ENCODE data around the gene CFAP46.
"Not testable (repeated sequence)": the region's sequence is repeated elsewhere in the genome, so short reads cannot be mapped to it uniquely, and the experiment has no call there.

CFAP46 gene

GRCh38 chr10:132943791-132944404 lies 1.5 kb upstream of the CFAP46 start:
- DNase-seq = no peak

DNA sequence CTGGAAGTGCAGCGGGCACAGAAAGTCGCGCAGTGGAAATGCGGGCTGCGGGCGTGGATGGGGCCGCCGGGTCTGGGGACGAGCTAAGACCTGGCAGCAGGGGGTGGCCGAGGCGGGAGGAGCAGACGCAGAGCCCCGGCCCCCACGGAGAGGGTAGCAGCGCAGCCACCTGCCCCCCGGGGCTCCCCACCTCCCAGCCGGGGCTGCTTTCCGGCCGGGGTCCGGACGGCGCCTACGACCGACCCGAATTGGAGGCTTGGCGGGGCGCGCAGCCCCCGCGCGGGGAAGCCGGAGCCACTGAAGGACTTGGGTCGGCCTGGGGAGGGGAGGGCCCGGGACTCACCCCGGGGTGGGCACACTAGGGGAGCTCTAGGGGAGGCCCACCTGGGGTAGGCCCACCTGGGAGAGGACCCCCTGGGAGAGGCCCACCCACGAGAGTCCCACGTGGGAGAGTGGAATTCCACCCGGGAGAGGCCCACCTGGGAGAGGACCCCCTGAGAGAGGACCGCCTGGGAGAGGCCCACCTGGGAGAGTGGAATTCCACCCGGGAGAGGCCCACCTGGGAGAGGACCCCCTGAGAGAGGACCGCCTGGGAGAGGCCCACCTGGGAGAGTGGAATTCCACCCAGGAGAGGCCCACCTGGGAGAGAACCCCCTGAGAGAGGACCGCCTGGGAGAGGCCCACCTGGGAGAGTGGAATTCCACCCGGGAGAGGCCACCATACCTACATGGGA lies 854 bp upstream of the CFAP46 start:
- no peak for DNase-seq

DNA sequence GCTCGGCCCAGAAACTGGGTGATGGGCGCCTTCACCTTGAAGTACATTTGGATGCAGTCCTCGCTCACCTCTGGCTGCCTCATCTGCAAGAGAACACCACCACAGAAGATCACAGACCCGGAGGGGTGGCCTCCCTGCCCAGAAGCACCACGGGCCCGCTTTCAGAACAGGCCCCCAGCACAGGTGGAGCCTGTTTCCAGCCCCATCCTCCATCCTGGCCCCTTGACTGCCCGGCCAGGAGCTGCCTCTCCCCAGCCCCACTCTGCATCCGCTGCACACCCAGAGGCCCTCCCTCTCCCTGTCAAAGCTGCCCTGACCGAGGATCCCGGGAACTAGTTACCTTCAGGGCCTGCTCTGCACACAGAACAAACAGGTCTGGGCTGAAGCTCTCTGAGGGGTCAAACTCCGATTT lies 724 bp downstream of the CFAP46 start:
- no peak for DNase-seq

GRCh38 chr10:132940791-132941465 lies 1.4 kb downstream of the CFAP46 start:
- no peak for DNase-seq

DNA sequence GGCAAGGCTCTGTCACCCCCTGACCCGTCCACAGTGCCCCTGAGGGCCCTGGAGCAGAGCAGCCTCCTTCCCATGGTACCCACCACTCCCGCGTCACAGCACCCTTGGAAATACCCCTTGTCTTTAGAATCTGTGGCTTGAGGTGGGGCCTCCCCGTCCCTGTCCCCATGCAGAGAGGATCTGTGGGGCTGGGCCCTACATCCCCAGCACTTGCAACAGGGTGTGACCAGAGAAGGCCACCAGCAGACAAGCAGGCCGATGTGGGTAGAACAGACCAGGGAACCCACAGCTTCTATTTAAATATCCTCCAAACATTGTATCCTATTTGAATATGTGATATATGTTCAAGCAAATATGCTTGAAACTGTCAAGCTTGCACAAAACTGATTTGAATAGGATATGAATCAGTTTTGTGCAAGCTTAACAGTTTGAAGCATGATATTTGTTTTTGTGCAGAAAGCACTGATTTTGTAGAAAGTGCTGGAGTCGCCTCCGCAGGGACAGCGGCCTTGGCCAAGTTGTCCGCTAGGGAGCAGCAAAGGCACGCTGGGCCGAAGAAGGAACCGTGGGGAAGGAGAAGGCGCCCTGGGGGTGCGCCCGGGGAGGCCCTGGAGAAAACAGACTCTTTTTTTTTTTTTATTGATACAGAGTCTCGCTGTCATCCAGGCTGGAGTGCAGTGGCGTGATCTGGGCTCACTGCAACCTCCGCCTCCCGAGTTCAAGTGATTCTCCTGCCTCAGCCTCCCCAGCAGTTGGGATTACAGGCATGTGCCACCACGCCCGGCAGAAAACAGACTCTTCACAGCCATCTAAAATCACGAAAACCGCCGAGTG lies 2.2 kb downstream of the CFAP46 start:
- DNase-seq = peak; percentile 27

DNA sequence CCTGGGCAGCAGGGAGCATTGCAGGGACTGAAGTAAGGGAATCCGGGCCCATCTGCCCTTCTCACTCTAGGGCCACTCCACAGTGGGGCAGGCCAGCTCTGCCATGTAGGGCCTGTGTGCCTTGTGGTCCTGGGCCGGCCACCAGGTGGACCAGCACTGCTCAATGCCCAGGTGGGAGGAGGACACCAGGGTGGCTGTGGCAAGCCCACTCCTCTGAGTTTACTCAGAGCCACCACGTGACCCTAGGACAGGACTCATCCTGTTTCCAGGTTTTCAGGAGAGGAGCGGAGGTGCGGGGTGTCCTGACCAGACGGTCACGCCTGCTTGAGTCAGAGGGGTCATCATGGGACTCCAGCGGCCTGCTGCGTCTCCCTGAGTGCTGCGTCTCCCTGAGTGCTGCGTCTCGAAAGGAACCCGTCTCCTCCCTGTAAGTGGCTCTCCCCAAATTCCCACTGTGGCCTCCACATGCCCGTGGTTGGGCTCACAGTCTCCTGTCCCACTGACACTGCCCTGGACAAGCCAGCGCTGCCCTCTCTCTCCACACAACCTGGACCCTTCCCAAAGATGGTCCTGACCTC lies 2.9 kb downstream of the CFAP46 start:
- DNase-seq = no peak

GRCh38 chr10:132938472-132939339 lies 3.7 kb downstream of the CFAP46 start:
- DNase-seq = no peak

GRCh38 chr10:132937861-132938260 lies 4.5 kb downstream of the CFAP46 start:
- DNase-seq = no peak

DNA sequence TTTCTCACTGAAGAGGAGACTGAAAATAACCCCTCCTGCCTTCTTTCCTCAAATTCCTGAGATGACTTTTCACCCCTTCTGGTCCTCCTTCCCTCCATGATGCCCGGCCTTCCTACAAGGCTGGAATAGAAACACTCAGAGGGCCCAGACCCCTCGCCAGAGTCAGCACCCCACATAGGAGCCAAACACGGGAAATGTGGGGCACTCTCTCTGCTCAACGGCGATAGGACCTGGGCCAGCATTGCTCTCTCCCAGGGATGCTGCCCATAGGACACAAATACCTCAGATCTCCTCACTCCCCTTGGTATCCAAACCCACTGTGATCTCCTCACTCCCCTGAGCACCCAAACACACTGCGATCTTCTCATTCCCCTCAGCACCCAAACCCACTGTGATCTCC lies 7.4 kb downstream of the CFAP46 start:
- DNase-seq = no peak

- DNase-seq = no peak
These were observed 8.9 kb downstream of the CFAP46 start for GRCh38 chr10:132933308-132934042.

GRCh38 chr10:132932461-132933307 lies 9.7 kb downstream of the CFAP46 start:
- no peak for DNase-seq

- not testable (repeated sequence) for DNase-seq
These were observed 10.8 kb downstream of the CFAP46 start for GRCh38 chr10:132931258-132932250.

GRCh38 chr10:132930701-132931100 lies 11.7 kb downstream of the CFAP46 start:
- DNase-seq = not testable (repeated sequence)

DNA sequence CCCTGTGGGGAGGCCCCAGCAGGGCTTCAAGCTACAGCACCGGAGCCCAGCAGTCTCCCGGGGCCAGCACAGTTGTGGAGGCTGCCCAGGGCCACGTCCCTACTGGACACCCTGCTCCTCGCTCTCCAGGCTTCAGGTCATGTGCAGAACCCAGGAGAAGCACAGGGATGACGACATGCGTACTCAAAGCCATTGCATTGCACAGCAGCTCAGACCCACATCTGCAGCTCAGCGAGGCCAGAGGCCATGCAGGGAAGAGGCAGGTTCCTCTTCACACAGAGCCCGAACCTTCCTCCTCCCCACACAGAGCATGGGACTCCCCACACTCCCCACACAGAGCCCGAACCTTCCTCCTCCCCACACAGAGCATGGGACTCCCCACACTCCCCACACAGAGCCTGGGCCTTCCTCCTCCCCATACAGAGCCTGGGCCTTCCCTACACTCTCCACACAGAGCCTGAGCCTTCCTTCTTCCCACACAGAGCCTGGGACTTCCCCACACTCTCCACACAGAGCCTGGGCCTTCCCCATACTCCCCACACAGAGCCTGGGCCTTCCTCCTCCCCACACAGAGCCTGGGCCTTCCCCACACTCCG lies 12.3 kb downstream of the CFAP46 start:
- no peak for DNase-seq

DNA sequence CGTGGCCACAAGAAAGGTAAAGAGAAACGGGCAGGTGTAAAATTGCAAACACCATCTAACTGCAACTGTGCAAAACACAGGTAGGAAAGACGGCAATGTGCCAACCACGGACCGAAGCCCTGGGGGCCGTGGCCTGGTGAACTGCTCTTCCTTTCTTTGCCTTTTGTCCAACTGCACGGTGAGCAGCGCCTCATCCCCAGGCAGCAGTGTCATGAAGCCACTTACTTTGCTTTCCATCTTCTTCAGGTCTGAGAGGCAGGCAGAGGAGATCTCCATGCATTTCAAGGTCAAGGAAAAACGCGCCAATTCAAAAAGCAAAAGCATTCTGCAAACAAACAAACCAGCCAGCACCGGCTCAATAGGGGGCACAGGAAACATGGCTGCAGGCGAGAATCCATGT lies 12.9 kb downstream of the CFAP46 start:
- no peak for DNase-seq

DNA sequence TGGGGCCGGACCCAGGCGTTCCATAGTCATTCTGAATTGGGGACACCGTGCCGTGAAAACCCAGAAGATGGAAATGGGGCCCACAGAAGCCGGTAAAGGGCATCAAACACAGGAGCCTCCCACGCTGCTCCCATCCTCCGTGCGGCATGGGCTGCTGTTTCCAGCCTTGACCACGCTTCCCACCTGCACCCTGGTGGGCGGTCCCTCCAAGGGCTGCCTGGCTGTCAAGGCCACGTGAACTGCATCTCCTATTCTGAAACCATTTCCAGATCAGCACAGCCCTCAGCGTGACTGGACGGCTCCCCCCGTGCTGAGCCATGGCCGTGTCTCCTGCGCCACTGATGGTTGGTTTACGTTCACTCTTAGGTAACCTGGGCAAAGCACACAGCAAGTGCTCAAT lies 14.1 kb downstream of the CFAP46 start:
- no peak for DNase-seq

DNA sequence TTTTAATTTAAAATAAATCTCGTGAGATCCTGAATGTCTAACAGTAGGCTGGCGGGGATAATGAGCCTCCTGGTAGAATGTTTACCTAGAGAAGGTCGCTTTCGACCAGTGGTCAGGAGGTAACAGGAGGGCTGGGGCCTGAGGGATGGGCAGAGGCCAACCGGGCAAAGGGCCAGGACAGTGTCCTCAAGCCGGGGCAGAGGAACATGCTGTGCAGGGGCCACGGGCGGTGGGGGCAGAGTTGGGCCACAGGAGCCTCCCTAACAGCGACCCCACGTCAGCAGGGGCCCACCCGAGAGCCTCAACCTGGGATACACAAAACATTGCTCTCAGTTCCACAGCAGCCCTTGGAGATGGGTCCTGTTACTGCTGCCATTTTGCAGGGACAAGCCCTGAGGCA lies 14.5 kb downstream of the CFAP46 start:
- no peak for DNase-seq
